Panc1 (cell line): ENCODE results near the gene RXFP3.

Experiments used
- POLR2AphosphoS5 ChIP-seq: IDR thresholded peaks from 2 replicates; pipeline ENCODE4 v1.6.1; 2012; ENCODE audit warnings: mild to moderate bottlenecking, low read depth, low read length, moderate library complexity
- TF ChIP-seq, protein P1 (sequence below): fragments of 450-650 bp; IDR thresholded peaks from 2 replicates; pipeline ENCODE4 v1.5.1; 2017; ENCODE audit warnings: mild to moderate bottlenecking

DNA sequence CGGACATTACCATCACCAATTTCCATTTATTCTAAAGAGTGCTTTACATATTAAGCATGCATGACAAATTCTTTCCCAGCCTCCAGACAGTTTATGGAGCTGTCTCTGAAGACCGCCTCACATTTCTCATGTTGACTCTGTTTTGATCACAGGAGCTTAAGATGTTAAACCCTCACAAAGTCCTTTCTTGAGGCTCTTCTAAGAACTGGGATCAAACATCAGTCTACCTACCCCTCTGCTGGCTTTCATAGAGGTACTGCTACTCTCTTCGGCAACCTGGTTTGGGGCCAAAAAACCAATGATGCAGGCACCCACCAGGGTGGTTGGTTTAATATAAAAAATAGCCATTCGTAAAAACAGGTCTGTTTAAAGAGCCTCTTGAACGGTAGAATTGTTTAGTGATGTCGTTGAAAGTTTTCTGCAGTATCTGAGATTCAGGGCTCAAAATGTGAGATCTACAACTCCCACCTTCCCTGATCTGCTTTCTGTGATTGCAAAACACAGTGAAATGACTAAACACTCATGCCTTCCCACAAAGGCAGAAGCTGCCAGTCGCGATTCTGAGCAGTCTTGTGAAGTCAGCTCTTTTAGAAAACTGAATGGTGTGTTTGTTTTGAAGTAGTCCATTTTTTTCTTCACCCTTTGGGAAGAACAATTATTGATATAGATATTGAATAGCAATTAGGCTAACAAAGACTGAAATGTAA, 3.5 kb downstream of the RXFP3 start:
- TF ChIP-seq, protein P1, sequence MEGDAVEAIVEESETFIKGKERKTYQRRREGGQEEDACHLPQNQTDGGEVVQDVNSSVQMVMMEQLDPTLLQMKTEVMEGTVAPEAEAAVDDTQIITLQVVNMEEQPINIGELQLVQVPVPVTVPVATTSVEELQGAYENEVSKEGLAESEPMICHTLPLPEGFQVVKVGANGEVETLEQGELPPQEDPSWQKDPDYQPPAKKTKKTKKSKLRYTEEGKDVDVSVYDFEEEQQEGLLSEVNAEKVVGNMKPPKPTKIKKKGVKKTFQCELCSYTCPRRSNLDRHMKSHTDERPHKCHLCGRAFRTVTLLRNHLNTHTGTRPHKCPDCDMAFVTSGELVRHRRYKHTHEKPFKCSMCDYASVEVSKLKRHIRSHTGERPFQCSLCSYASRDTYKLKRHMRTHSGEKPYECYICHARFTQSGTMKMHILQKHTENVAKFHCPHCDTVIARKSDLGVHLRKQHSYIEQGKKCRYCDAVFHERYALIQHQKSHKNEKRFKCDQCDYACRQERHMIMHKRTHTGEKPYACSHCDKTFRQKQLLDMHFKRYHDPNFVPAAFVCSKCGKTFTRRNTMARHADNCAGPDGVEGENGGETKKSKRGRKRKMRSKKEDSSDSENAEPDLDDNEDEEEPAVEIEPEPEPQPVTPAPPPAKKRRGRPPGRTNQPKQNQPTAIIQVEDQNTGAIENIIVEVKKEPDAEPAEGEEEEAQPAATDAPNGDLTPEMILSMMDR = no peak
- TF ChIP-seq POLR2AphosphoS5 = no peak
